Natural killer cell (primary cell): ENCODE measurements around the gene BRPF1. TPM values are rescaled to one million over a fixed set of nuclear protein-coding genes. Genes with fewer than 3 reads are reported as not detected.
A peak's percentile ranks its signal among the peaks of the same experiment; 100 is the strongest.
"Not testable (repeated sequence)": the region's sequence is repeated elsewhere in the genome, so short reads cannot be mapped to it uniquely, and the experiment has no call there.

Experiments
- ATAC-seq, 3 donors: fragments of 150-1000 bp in 2 of 3; fragments of 200-7000 bp in 1 of 3; cut with Tn5 transposase; 1 replicate in 1 of 3; 2 replicates in 2 of 3; pipeline ENCODE4 v1.10.0; 2021; ENCODE audit warnings: mild to moderate bottlenecking in 2 of 3, moderate library complexity in 2 of 3
- DNase-seq, 2 donors: peaks; one replicate each; pipeline versions ENCODE4 v3.0.0 to v3.0.0-alpha.2; 2013 to 2021; ENCODE audit warnings: mixed read lengths in 1 of 2
- H3K27ac ChIP-seq: one replicate; pipeline ENCODE4 v1.5.1; 2013; ENCODE audit warnings: mild to moderate bottlenecking, low read length
- H3K27me3 ChIP-seq: one replicate; pipeline ENCODE4 v1.6.1; 2013; ENCODE audit warnings: low read length; ENCODE audit not compliant: control insufficient read depth, insufficient read depth
- H3K36me3 ChIP-seq: one replicate; pipeline ENCODE4 v1.6.1; 2013; ENCODE audit warnings: low read length; ENCODE audit not compliant: control insufficient read depth, insufficient read depth
- H3K4me1 ChIP-seq: one replicate; pipeline ENCODE4 v1.6.1; 2013; ENCODE audit warnings: low read length; ENCODE audit not compliant: control insufficient read depth, insufficient read depth
- H3K4me3 ChIP-seq: one replicate; pipeline ENCODE4 v1.5.1; 2013; ENCODE audit warnings: low read length
- H3K9me3 ChIP-seq: one replicate; pipeline ENCODE4 v1.6.1; 2013; ENCODE audit warnings: low read length; ENCODE audit not compliant: control insufficient read depth, insufficient read depth
- H3K27ac Mint-ChIP-seq, 2 donors: one replicate each; pipeline ENCODE4 v1.8.0; 2022; ENCODE audit warnings: mild to moderate bottlenecking in 2 of 2, mixed read lengths in 2 of 2, moderate library complexity in 1 of 2
- H3K27me3 Mint-ChIP-seq, 2 donors: one replicate each; pipeline ENCODE4 v1.8.0; 2022; ENCODE audit warnings: low read depth in 2 of 2, mixed read lengths in 2 of 2
- H3K36me3 Mint-ChIP-seq: one replicate; pipeline ENCODE4 v1.8.0; 2022; ENCODE audit warnings: mixed read lengths
- H3K4me1 Mint-ChIP-seq, 2 donors: one replicate each; pipeline ENCODE4 v1.8.0; 2022; ENCODE audit warnings: mixed read lengths in 2 of 2
- H3K4me3 Mint-ChIP-seq: one replicate; pipeline ENCODE4 v1.8.0; 2022; ENCODE audit warnings: mild to moderate bottlenecking, moderate library complexity, mixed read lengths
- H3K9me3 Mint-ChIP-seq, 2 donors: one replicate each; pipeline ENCODE4 v1.8.0; 2022; ENCODE audit warnings: mixed read lengths in 2 of 2
- WGBS: methylation state at CpG from one replicate; pipeline ENCODE4 v1.1.7; 2013; ENCODE audit warnings: missing lambda C conversion rate; ENCODE audit not compliant: insufficient coverage; 5-methylcytosine and 5-hydroxymethylcytosine counted together
- intact Hi-C: fragments of 100-400 bp; cut with micrococcal nuclease; formaldehyde crosslinking; loops from one replicate; pipeline ENCODE4 v1.14.2; 2022
- total RNA-seq, 4 donors: library from RNA; stranded (reverse); fragments of 120-200 nt in 1 of 4; gene quantifications; one replicate each; pipeline versions ENCODE4 v1.2.3 to v1.2.4, GENCODE V29; 2013 to 2022
- TF ChIP-seq, protein P1 (sequence below): fragments of 200-600 bp; IDR thresholded peaks from one replicate; pipeline ENCODE4 v1.8.0; 2022; ENCODE audit warnings: antibody characterized with exemption

The BRPF1 gene
- total RNA-seq, 3 donors from 2014 or later (not counting 1 experiment from before 2014, with no cell fraction given): 45.1 to 72.1 (median 66.5) TPM

- ATAC-seq (peak; percentile 89 to 97 (median 96)), DNase-seq (peak; percentile 57 to 64)
- intact Hi-C loops: loop anchor here (2.0 kb wide), 1 partner anchor 19 kb away; no protein-coding TSS in a partner anchor
- no peaks in the 10 kb centered on the region for H3K27me3 Mint-ChIP-seq
- Histone ChIP-seq H3K27me3 (no peaks in the 10 kb centered on the region), H3K4me1 (peaks cover 36% of the 10 kb centered on the region), H3K36me3 (no peaks in the 10 kb centered on the region), H3K27ac (no peak within 1 kb of the TSS), H3K9me3 (no peaks in the 10 kb centered on the region), H3K4me3 (peak within 1 kb of the TSS; percentile 31)
- TF ChIP-seq, protein P1, sequence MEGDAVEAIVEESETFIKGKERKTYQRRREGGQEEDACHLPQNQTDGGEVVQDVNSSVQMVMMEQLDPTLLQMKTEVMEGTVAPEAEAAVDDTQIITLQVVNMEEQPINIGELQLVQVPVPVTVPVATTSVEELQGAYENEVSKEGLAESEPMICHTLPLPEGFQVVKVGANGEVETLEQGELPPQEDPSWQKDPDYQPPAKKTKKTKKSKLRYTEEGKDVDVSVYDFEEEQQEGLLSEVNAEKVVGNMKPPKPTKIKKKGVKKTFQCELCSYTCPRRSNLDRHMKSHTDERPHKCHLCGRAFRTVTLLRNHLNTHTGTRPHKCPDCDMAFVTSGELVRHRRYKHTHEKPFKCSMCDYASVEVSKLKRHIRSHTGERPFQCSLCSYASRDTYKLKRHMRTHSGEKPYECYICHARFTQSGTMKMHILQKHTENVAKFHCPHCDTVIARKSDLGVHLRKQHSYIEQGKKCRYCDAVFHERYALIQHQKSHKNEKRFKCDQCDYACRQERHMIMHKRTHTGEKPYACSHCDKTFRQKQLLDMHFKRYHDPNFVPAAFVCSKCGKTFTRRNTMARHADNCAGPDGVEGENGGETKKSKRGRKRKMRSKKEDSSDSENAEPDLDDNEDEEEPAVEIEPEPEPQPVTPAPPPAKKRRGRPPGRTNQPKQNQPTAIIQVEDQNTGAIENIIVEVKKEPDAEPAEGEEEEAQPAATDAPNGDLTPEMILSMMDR: no peak
- H3K4me3 Mint-ChIP-seq: peak within 1 kb of the TSS; percentile 86
- H3K4me1 Mint-ChIP-seq: peaks cover 35 to 49% of the 10 kb centered on the region in 2 donors
- H3K9me3 Mint-ChIP-seq: no peaks in the 10 kb centered on the region
- 16% methylated on average over 49 of the region's 49 CpGs for WGBS
- peak within 1 kb of the TSS in 1 of 2 donors; percentile 84 for H3K27ac Mint-ChIP-seq
- H3K36me3 Mint-ChIP-seq: no peaks in the 10 kb centered on the region
These were observed 38.1 kb downstream of the BRPF1 start, which contains the start of gene CAMK1 for GRCh38 chr3:9769426-9770275. Gene CAMK1, minus strand, starts transcription at chr3:9769947. Its CDS starts 2,198 bp downstream, at chr3:9767749.

DNA sequence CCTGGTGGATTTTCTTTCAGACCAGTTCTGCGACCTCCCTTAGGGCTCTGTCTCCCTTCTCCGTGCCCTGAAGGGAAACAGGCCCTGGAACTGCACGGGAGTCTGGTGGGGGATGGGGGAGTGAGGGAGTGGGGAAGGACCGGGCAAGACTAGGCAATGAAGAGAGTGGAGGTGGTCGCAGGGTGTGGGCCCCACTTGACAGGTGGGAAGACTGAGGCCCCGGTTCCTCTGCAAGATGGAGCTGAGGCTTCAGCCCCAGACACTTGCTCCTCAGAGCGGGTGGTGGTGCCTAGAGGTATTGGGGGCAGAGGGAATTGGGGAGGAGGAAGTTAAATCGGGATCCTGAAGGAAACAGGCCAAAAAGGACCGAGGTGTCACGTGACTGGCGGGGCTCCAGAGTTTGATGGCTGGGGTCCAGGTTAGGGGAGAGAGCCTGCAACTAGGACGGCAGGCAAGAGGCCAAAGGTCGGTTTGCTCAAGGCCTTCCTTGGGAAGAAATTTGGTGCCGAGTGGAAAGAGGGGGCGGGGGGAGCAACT is 38.8 kb downstream of the BRPF1 start:
- ATAC-seq (peak in 1 of 3 donors; percentile 22), DNase-seq (no peak)
- no peaks in the 10 kb centered on the region for H3K27me3 ChIP-seq
- TF ChIP-seq, protein P1: no peak
- no peaks in the 10 kb centered on the region for H3K36me3 ChIP-seq
- Mint-ChIP-seq H3K27ac (peak overlapping the region in 1 of 2 donors; percentile 84), H3K4me1 (peaks cover 35 to 49% of the 10 kb centered on the region in 2 donors), H3K9me3 (no peaks in the 10 kb centered on the region), H3K36me3 (no peaks in the 10 kb centered on the region), H3K4me3 (peak overlapping the region; percentile 86), H3K27me3 (no peaks in the 10 kb centered on the region)
- H3K9me3 ChIP-seq: no peaks in the 10 kb centered on the region
- intact Hi-C loops: no loop called here
- 38% methylated on average over 14 of the region's 15 CpGs for WGBS
- peaks cover 36% of the 10 kb centered on the region for H3K4me1 ChIP-seq
- peak overlapping the region; percentile 31 for H3K4me3 ChIP-seq
- no peak overlapping the region for H3K27ac ChIP-seq

GRCh38 chr3:9771007-9771406 is 39.5 kb downstream of the BRPF1 start:
- DNase-seq, H3K27ac ChIP-seq, H3K4me3 ChIP-seq, H3K9me3 Mint-ChIP-seq, intact Hi-C loops, H3K27me3 Mint-ChIP-seq, ATAC-seq, H3K36me3 ChIP-seq, H3K9me3 ChIP-seq, H3K27me3 ChIP-seq, H3K36me3 Mint-ChIP-seq: not testable (repeated sequence)
- peaks cover 35 to 47% of the 10 kb centered on the region in 2 donors for H3K4me1 Mint-ChIP-seq
- 100% methylated on average over 1 of the region's 2 CpGs for WGBS
- H3K4me1 ChIP-seq: peaks cover 36% of the 10 kb centered on the region
- H3K4me3 Mint-ChIP-seq: peak overlapping the region; percentile 86
- peak overlapping the region in 1 of 2 donors; percentile 84 for H3K27ac Mint-ChIP-seq
